ENCODE measurements around the gene DNAL4.

Gene DNAL4

GRCh38 chr22:38786631-38787030 is 7.3 kb downstream of the DNAL4 start:
- DNase-seq (ENCODE audit: low spot score): no peak

- DNase-seq (ENCODE audit: low spot score): no peak
These were observed 9.1 kb downstream of the DNAL4 start for GRCh38 chr22:38784856-38785255.

DNA sequence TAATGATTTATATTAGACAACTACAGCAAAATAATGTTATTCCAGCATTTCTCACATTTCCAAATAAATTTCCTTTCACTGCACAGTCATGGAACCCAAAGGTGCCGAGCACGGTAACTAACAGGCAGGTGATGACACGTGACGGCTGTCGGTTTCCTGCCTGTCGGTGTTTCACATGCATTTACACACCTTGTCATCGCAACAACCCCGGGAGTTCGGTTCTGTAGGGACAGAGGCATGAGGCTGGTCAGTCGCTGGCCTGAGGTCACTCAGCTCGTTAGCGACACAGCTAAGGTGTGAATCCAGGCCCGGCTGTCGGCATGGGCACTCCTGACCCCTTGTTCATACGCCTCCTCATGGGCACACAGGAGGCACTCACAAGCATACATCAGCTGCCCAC is 9.9 kb downstream of the DNAL4 start:
- no peak for DNase-seq (ENCODE audit: low spot score)

GRCh38 chr22:38783095-38783615 is 10.8 kb downstream of the DNAL4 start:
- no peak for DNase-seq (ENCODE audit: low spot score)

GRCh38 chr22:38782402-38783094 is 11.4 kb downstream of the DNAL4 start:
- DNase-seq (ENCODE audit: low spot score): no peak

GRCh38 chr22:38781033-38781432 is 12.9 kb downstream of the DNAL4 start:
- DNase-seq (ENCODE audit: low spot score): no peak

GRCh38 chr22:38777087-38777671 is 16.8 kb downstream of the DNAL4 start:
- DNase-seq (ENCODE audit: low spot score): no peak

GRCh38 chr22:38776086-38776485 is 17.9 kb downstream of the DNAL4 start:
- no peak for DNase-seq (ENCODE audit: low spot score)

- DNase-seq (ENCODE audit: low spot score): no peak
These were observed 18.3 kb downstream of the DNAL4 start for GRCh38 chr22:38775656-38776055.

GRCh38 chr22:38774496-38775166 is 19.3 kb downstream of the DNAL4 start:
- DNase-seq (ENCODE audit: low spot score): no peak

GRCh38 chr22:38773363-38773946 is 20.5 kb downstream of the DNAL4 start:
- DNase-seq (ENCODE audit: low spot score): no peak

DNA sequence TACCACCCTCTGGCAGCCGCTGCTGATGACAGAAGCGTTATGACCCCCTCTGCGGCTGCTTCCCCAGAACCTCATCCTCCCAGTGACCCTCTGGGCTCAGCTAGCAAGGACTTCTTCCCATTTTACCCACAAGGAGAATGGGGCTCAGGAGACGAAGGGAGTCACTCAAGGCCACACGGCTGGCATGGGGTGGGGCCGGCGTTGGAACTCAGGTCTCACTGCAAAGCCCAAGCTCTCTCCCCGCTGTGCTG is 21.4 kb downstream of the DNAL4 start:
- no peak for DNase-seq (ENCODE audit: low spot score)

DNA sequence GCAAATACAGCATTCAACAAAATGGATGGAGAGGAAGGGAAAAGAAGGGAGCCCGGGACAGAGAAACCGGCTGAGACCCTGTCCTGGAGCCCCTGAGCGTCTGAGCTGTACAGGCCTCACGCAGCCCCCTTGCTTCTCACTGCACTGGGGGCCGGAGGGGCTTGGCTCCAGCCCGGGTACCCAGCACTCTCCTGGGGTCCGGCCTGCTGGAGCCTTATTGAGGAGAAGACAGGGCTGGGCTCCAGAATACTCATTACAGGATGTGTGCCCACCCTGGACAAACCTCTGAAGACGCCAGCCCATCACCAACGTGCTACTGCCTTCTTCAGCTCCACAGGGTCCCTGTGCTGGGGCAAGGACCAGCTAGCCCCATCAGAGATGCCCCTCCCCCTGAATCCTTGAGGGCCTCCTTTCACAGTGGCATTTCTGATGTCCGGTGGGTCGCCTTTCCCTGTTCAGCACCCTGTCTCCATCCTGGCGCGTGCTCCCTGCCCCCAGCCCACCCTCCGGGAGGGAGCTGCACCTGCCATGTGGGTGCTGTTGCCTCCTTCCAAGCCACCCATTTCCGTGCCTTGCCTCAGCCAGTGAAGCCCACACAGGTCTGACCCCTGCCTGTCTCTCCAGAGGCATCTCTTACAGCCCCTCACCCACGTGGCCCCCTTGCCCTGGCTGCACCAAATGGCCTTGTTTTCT is 23.5 kb downstream of the DNAL4 start:
- DNase-seq (ENCODE audit: low spot score): no peak

DNA sequence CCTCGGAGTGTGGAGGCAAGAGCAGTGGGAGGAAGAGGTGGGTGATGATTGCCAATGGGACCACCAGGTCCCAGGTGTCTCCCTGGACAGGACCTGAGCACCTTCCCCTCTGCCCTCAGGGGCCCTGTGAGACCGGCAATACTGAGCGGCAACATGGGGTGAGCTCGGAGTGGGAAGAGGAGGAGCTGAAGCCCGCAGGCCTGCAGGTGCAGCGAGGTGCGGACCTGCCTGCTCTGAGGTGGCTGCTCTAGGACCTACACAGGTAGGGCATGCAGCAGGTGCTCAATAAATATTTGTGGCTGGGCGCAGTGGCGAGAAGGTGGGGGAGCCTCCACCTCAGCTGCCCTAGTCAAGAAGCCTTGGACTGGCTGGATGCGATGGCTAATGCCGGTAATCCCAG is 25.9 kb downstream of the DNAL4 start:
- no peak for DNase-seq (ENCODE audit: low spot score)

GRCh38 chr22:38767313-38767712 is 26.6 kb downstream of the DNAL4 start:
- DNase-seq (ENCODE audit: low spot score): no peak

DNA sequence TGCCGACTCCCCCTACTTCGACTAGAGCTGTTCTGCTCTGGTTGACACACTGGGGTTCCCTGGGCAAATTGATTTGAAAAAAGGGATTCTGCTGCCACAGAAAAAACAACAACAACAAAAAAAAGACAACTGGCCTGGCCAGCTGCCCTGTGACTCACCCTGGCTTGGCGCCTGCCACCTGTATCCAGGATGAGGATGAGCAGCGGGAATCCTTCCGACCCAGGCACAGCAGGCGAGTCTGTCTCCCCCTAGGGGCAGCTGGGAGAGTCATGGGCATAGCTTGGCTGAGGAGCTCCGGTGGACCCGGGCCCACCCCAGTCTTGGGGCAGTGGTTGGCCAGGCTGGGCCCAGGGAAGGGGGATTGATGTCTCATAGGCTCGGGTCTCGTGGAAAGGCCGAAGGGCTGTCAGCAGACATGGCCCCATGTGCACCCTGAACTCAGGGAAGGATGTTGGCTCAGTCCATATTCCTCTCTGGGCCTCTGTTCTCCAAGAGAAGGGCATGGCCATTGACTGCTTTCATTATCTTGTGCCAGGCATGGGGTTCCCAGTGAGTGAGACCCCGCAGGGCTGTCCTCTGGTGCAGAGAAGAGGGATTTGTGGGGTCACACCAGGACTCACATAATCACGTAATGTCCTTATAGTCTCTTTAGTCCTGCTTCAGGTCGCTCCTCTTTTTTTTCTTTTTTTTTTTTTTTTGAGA is 27.7 kb downstream of the DNAL4 start:
- peak; percentile 73 for DNase-seq (ENCODE audit: low spot score)

DNA sequence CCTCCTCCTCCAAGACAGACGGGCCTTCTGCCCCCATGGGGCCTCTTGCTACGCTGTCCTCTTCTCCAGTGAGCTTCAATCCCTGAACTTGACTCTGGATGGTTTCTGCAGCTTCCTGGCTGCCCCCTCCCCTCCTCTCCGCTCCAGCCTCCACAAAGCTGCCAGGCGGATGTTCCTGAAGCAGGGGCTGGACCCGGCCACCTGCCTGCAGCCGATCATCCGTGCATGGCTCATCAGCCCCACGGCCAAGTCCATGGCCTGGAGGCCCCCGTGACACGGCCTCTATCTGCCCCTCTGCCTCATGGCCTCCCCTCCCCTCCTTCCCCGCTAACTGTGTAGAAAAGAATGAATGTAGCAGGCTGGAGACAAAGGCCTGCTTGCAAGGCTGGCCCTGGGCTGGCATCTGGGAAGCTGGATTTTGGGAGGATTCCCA is 31.4 kb downstream of the DNAL4 start:
- DNase-seq (ENCODE audit: low spot score): no peak

DNA sequence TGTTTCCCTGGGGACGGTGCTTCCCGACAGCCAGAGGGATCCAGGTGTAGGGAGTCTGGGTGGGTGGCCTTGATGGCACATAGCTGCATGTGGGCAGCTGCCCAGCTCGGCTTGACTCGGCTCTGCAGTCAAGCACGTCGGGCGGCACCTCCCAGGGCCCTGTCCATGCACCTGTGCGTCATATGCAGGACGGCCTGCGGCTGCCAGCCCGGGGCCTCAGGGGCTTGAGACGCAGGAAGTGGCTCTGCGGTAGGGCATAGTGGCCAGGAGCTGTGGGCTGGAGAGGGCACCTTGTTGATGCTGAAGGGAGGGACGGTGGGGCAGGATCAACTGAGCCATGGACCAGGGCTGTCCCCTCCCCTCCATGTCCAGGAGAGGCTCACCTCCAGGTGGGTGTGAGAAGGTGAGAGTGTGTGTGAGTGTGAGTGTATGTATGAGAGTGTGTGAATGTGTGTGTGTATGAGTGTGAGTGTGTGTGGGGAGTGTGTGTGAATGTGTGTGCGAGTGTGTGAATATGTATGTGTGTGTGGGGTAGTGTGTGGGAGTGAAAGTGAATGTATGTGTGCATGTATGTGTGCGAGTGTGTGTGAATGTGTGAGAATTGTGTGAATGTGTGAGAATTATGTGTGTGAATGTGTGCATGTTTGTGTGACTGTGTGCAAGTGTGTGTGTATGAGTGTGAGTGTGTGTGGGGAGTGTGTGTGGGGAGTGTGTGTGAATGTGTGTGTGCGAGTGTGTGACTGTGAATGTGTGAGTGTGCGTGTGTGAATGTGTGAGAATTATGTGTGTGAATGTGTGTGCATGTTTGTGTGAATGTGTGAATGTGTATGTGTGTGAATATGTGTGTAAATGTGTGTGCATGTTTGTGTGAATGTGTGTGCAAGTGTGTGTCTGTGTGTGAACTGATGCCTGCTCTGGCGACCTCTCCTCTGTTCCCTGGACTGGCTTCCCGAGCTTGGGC is 32.5 kb downstream of the DNAL4 start:
- DNase-seq (ENCODE audit: low spot score): no peak

- DNase-seq (ENCODE audit: low spot score): no peak
These were observed 33.3 kb downstream of the DNAL4 start for GRCh38 chr22:38760477-38761201.

DNA sequence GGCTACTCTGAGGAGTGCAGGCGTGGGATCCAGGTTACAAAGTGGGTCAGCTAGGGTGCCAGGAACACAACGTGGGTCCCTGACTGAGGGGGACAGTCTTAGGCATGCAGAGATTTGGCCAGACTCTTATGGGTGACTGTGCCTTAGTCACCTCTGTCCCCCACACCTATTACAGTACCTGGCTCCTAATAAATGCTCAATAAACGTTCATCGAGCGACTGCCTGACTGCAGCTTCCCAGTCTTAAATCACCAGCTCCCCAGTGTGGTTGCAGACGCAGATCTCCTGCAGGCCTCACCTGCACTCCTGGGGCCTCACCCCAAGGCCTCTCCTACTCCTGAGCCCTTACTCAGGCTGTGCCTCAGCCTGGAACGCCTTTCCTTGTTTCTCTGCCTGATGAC is 34.9 kb downstream of the DNAL4 start:
- no peak for DNase-seq (ENCODE audit: low spot score)
